Calu3 (cell line): ENCODE results near the gene LMAN1L. TPM values are rescaled to one million over a fixed set of nuclear protein-coding genes. Genes with fewer than 3 reads are reported as not detected.

ENCODE experiments used
- BruUV-seq: library from RNA; stranded (reverse); fragments of 400-500 nt; replicated peaks from 2 replicates; lab custom pipeline; 2021; lab: Mats Ljungman, UMichigan
- CTCF ChIA-PET: fragments of 300-600 bp; sonication (Branson Sonifier 250); formaldehyde crosslinking; loops from one replicate; lab custom pipeline; 2022; ENCODE audit warnings: antibody characterized with exemption; lab: Charles Lee
- DNase-seq: peaks from one replicate; pipeline ENCODE4 v3.0.0; 2022
- H3K27ac Mint-ChIP-seq: one replicate; pipeline ENCODE4 v1.8.0; 2022; ENCODE audit warnings: mixed read lengths; ENCODE audit not compliant: unreplicated experiment
- H3K27me3 Mint-ChIP-seq: one replicate; pipeline ENCODE4 v1.8.0; 2022; ENCODE audit warnings: mixed read lengths; ENCODE audit not compliant: unreplicated experiment
- H3K36me3 Mint-ChIP-seq: one replicate; pipeline ENCODE4 v1.8.0; 2022; ENCODE audit warnings: mild to moderate bottlenecking, moderate library complexity, mixed read lengths; ENCODE audit not compliant: insufficient read depth, unreplicated experiment
- H3K4me1 Mint-ChIP-seq: one replicate; pipeline ENCODE4 v1.8.0; 2022; ENCODE audit warnings: mild to moderate bottlenecking, low read depth, mixed read lengths; ENCODE audit not compliant: unreplicated experiment
- H3K4me3 Mint-ChIP-seq: one replicate; pipeline ENCODE4 v1.8.0; 2022; ENCODE audit warnings: mild to moderate bottlenecking, low read depth, moderate library complexity, mixed read lengths; ENCODE audit not compliant: unreplicated experiment
- H3K9me3 Mint-ChIP-seq: one replicate; pipeline ENCODE4 v1.8.0; 2022; ENCODE audit warnings: low read depth, mixed read lengths; ENCODE audit not compliant: unreplicated experiment
- CTCF ChIP-seq: fragments of 200-600 bp; IDR thresholded peaks from one replicate; pipeline ENCODE4 v1.8.0; 2022; ENCODE audit warnings: antibody characterized with exemption; ENCODE audit not compliant: unreplicated experiment
- intact Hi-C: fragments of 100-400 bp; cut with micrococcal nuclease; formaldehyde crosslinking; loops from one replicate; pipeline ENCODE4 v1.10.0; 2022; ENCODE audit not compliant: unreplicated experiment
- total RNA-seq: library from RNA; stranded (reverse); gene quantifications from 2 replicates; pipeline ENCODE4 v1.2.3, GENCODE V29; 2022

Gene LMAN1L
- total RNA-seq, 1 experiment from 2014 or later = 0.35 TPM

- DNase-seq = no peak
These were observed 31.9 kb upstream of the LMAN1L start for GRCh38 chr15:74780523-74781430.

GRCh38 chr15:74781431-74782258 lies 31.0 kb upstream of the LMAN1L start, which contains the start of gene CSK:
Gene CSK (plus strand): TSS chr15:74782080. CDS start chr15:74798298, 16,218 bp downstream.
- intact Hi-C loops = no loop called here

More at GRCh38 chr15:74780523-74781430, 31.9 kb upstream of the LMAN1L start:
- H3K27ac Mint-ChIP-seq = no peak overlapping the region
- peaks cover 23% of the 10 kb centered on the region for H3K36me3 Mint-ChIP-seq
- peaks cover 14% of the 10 kb centered on the region for H3K27me3 Mint-ChIP-seq
- no peak for TF ChIP-seq CTCF
- CTCF ChIA-PET = interaction anchor here (1.3 to 3.6 kb wide), 3 partner anchors 11 to 170 kb away, joined by 3 to 16 read pairs (median 5); no protein-coding TSS in a partner anchor
- BruUV-seq = no TSS peak
- H3K4me3 Mint-ChIP-seq = peak overlapping the region; percentile 85
- peaks cover 37% of the 10 kb centered on the region for H3K4me1 Mint-ChIP-seq
- intact Hi-C loops = no loop called here
- no peaks in the 10 kb centered on the region for H3K9me3 Mint-ChIP-seq

GRCh38 chr15:74782259-74783071 lies 30.2 kb upstream of the LMAN1L start:
- peak; percentile 38 for DNase-seq
- Mint-ChIP-seq H3K4me1 (peaks cover 39% of the 10 kb centered on the region), H3K36me3 (peaks cover 23% of the 10 kb centered on the region), H3K27me3 (peaks cover 14% of the 10 kb centered on the region), H3K9me3 (no peaks in the 10 kb centered on the region), H3K4me3 (peak overlapping the region; percentile 85), H3K27ac (peak overlapping the region; percentile 56)
- intact Hi-C loops = no loop called here
- CTCF ChIA-PET = interaction anchor here (0.6 to 1.6 kb wide), 7 partner anchors 12 to 103 kb away, joined by 3 to 5 read pairs (median 3); no protein-coding TSS in a partner anchor
- no peak for TF ChIP-seq CTCF
- no TSS peak for BruUV-seq

More at GRCh38 chr15:74781431-74782258, 31.0 kb upstream of the LMAN1L start, which contains the start of gene CSK:
- H3K4me3 Mint-ChIP-seq = peak within 1 kb of the TSS; percentile 85
- peaks cover 37% of the 10 kb centered on the region for H3K4me1 Mint-ChIP-seq
- H3K27me3 Mint-ChIP-seq = peaks cover 14% of the 10 kb centered on the region
- CTCF ChIA-PET = interaction anchor here (1.0 to 1.3 kb wide), 2 partner anchors 11 to 19 kb away, joined by 3 to 5 read pairs; no protein-coding TSS in a partner anchor
- H3K27ac Mint-ChIP-seq = peak within 1 kb of the TSS; percentile 56
- peak; percentile 85 for DNase-seq
- H3K9me3 Mint-ChIP-seq = no peaks in the 10 kb centered on the region
- no TSS peak for BruUV-seq
- peak; percentile 52 for TF ChIP-seq CTCF
- H3K36me3 Mint-ChIP-seq = peaks cover 23% of the 10 kb centered on the region
